ENCODE results near the gene EXOSC5.

DNA sequence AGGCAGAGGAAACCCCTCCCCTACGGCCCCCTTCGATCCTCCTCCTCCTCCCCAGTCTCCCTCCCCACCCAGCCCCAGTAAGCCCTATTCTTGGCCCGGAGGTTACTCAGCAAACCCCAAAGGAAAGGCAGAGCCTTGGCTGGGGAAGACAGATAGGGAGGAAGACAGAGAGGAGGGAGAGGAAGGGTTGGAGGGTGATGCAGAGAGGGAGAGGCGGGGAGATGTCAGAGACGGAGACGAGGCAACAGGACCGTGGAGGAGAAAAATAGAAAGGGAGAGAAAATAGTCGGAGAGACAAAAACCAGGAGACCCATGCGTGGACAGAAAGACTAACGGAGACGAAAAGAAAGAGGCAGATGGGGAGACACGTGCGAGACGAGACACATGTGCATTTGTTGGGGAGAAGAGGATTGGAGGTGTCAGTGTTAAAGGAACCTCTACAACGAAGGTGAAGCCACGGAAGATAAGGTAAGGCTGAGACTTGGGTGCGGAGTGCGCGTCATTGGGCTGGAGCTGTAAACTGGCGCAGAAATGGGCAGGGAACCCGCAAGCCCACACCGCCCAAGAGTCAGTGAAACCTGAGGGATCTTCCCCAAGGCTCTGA, 46.3 kb downstream of the EXOSC5 start:
- TF ChIP-seq KLF16 (CRISPR knock-in tag; IDR thresholded peaks at IDR 0.05) (no peak), ZFP62 (CRISPR knock-in tag; IDR thresholded peaks at IDR 0.05) (no peak), ZNF549 (CRISPR knock-in tag; IDR thresholded peaks at IDR 0.05) (no peak), MTA1 (CRISPR knock-in tag; IDR thresholded peaks at IDR 0.05; ENCODE audit: borderline replicate concordance) (no peak), MXI1 (IDR thresholded peaks at IDR 0.05; ENCODE audit: borderline replicate concordance, low read depth, low read length) (no peak), ZNF501 (CRISPR knock-in tag; IDR thresholded peaks at IDR 0.05) (no peak), SKIL (CRISPR knock-in tag; IDR thresholded peaks at IDR 0.05; ENCODE audit: borderline replicate concordance) (no peak), PHF21A (CRISPR knock-in tag; IDR thresholded peaks at IDR 0.05) (no peak)
- TF ChIP-seq, protein P1, sequence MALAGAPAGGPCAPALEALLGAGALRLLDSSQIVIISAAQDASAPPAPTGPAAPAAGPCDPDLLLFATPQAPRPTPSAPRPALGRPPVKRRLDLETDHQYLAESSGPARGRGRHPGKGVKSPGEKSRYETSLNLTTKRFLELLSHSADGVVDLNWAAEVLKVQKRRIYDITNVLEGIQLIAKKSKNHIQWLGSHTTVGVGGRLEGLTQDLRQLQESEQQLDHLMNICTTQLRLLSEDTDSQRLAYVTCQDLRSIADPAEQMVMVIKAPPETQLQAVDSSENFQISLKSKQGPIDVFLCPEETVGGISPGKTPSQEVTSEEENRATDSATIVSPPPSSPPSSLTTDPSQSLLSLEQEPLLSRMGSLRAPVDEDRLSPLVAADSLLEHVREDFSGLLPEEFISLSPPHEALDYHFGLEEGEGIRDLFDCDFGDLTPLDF (CRISPR knock-in tag; IDR thresholded peaks at IDR 0.05) = no peak
